A549 treated with CORT108297 at 1 μM for 4 hours (cell line): ENCODE measurements around the gene TMEM237. TPM values are rescaled to one million over a fixed set of nuclear protein-coding genes. Genes with fewer than 3 reads are reported as not detected.

Source experiments
- total RNA-seq: library from RNA; stranded (reverse); fragments of 200-300 nt; extraction: Qiagen RNA extraction; gene quantifications from 5 replicates; pipeline ENCODE4 v1.2.3, GENCODE V29; 2022

The TMEM237 gene, protein sequence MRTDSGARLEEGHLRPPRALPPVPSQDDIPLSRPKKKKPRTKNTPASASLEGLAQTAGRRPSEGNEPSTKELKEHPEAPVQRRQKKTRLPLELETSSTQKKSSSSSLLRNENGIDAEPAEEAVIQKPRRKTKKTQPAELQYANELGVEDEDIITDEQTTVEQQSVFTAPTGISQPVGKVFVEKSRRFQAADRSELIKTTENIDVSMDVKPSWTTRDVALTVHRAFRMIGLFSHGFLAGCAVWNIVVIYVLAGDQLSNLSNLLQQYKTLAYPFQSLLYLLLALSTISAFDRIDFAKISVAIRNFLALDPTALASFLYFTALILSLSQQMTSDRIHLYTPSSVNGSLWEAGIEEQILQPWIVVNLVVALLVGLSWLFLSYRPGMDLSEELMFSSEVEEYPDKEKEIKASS
- total RNA-seq, result 16.9 to 22.4 TPM (median 19.1 TPM) in 5 replicates

DNA sequence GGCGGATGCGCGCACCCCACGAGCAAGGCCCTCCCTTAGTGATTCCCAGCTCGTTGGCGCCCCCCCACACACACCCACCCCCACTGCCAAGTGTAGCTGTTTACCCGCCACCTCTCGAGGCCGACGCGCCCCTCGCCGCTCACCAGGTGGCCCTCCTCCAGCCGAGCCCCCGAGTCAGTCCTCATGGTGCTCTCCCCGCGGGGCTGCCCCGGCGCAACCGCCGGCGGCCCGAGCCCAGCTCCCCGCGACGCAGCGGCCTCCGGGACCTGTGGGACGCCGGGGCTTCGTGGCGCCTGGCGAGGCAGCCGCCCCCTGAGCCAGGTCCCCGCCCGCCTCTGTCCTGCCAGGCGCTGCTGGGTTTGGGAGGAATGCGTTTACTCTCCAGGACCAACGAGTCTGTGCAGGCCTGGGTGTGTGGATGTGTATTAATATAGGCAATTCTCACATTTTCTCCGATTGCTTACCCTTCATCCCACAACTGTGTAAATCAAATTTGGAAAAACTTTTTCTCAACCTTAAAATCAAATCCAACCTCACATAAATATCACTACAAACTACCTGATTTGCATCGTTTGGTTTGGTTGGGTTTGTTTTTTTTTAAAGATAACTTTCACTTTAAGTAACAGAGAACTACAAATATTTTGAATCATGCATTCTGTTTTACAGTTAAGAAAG lies at the start of gene TMEM237:
Gene TMEM237 (minus strand): TSS at position 288 of the 675 bp plus-strand sequence. CDS start 103 bp downstream, at position 185.

Other genes starting within 250 kb of the TMEM237 start
- 10.5 to 15.3 TPM (median 13.1 TPM) in 5 replicates for gene TRAK2, start 192.0 kb downstream of the TMEM237 start, total RNA-seq
- 19.9 to 24.2 TPM (median 22.2 TPM) in 5 replicates for gene STRADB, start 191.8 kb downstream of the TMEM237 start, total RNA-seq
- gene MPP4, start 55.1 kb upstream of the TMEM237 start, total RNA-seq, result 0.06 to 0.21 TPM (median 0.11 TPM) in 5 replicates
- gene ALS2, start 137.4 kb upstream of the TMEM237 start, total RNA-seq, result 10.6 to 13.8 TPM (median 11.5 TPM) in 5 replicates
- gene CDK15, start 163.0 kb upstream of the TMEM237 start, total RNA-seq, result not detected in 5 replicates